CD4-positive, alpha-beta T cell treated with Interferon gamma for 1 hour (primary cell): ENCODE measurements around the gene GNRH2.
"Not testable (repeated sequence)": the region's sequence is repeated elsewhere in the genome, so short reads cannot be mapped to it uniquely, and the experiment has no call there.

ENCODE experiments used
- DNase-seq: peaks from one replicate; pipeline ENCODE4 v3.0.0-alpha.2; 2020

Gene GNRH2, protein sequence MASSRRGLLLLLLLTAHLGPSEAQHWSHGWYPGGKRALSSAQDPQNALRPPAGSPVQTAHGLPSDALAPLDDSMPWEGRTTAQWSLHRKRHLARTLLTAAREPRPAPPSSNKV

GRCh38 chr20:3043322-3043721 lies at the start of gene GNRH2:
GNRH2 (plus strand) TSS chr20:3043622; CDS start chr20:3044415, 793 bp downstream.
- no peak for DNase-seq

GRCh38 chr20:2995796-2996195 lies 47.6 kb upstream of the GNRH2 start:
- DNase-seq = no peak

DNA sequence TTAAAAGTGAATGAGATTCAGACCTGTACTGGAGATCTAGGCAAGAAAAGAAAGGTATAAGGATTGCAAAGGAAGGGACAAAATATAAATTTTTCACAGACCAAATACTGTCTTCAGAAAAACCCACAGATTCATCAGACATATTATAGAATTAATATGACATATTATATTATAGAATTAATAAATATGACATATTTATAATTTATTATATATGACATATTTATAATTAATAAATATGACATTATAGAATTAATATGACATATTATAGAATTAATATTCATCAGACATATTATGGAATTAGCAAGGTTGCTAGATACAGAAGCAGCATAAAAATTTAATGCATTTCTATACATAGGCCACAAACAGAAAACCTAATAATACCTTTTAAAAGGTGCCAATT lies 44.7 kb upstream of the GNRH2 start:
- no peak for DNase-seq

- DNase-seq = no peak
These were observed 42.4 kb upstream of the GNRH2 start for GRCh38 chr20:3000852-3001523.

DNA sequence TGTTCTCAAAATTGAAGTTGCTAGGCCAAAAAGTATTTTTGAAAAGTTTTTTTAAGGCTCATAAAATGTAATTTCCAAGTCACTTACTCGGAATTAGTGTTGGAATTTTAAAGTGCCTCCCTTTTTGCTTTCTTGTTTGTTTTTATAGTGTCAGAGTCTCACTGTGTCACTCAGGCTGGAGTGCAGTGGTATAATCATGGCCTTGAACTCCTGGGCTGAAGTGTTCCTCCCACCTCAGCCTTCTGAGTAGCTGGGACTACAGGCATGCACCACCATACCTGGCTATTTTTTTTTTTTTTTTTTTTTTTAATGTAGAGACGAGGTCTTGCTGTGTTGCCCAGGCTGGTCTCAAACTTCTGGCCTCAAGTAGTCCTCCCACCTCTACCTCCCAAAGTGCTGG lies 40.0 kb upstream of the GNRH2 start:
- DNase-seq = no peak

GRCh38 chr20:3010985-3011723 lies 32.3 kb upstream of the GNRH2 start:
- DNase-seq = no peak

DNA sequence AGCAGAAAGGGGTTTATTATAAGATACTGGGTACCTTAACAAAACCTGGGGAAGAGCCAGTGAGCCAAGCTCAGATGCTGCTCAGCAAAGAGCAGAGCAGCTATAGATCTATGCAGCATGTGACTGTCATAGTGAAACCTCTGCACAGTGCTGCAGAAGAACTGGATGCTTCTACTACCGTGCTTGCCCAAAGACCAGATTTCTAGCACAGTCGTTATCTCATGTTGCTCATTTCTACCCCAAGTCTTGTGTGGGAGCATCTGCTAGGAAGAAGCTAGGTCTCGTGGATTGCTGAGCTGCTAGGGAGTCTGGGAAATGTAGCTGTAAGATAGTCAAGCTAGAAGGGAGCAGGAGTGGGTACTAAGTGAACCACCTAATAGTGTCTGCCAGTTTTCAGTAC lies 31.7 kb upstream of the GNRH2 start:
- DNase-seq = no peak

DNA sequence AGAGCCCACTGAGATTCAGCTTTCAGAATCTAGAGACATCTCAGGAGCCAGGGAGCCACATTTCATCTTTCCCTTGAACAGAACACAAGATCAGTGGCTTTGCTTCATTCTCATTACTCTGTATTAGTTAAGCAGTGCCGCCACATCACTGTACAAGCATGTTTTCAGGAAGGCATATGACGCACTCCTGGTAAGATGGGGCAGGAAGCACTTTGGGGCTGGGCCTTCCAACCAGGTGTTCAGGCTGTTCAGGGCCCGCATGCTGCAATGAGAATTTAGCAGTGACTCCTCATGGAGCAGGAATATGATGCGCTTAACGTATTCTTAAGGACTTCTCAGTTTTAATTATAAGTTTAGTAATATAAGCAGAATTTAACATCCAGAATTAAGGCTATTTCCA lies 29.7 kb upstream of the GNRH2 start:
- no peak for DNase-seq

- DNase-seq = no peak
These were observed 29.2 kb upstream of the GNRH2 start for GRCh38 chr20:3014179-3014578.

DNA sequence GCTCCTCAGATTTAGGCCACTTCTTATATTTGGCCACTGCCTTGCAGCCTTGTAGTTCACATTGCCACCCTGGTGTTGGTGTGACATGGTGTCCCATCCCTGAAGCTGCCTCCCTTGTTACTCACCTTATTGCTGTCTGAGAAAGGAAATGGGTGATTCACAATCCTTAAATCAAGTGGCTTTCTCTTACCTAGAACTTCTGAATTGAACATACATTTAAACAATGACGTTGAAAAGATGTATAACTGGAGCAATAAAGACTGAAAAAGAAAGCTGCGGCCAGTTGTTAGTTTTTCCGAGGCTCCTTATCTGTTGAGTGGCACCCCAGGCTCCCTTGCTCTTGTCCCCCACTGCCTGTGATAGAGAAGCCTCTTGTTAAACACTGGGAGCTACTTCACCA lies 28.8 kb upstream of the GNRH2 start:
- DNase-seq = no peak

- not testable (repeated sequence) for DNase-seq
These were observed 28.1 kb upstream of the GNRH2 start for GRCh38 chr20:3015302-3015701.

DNA sequence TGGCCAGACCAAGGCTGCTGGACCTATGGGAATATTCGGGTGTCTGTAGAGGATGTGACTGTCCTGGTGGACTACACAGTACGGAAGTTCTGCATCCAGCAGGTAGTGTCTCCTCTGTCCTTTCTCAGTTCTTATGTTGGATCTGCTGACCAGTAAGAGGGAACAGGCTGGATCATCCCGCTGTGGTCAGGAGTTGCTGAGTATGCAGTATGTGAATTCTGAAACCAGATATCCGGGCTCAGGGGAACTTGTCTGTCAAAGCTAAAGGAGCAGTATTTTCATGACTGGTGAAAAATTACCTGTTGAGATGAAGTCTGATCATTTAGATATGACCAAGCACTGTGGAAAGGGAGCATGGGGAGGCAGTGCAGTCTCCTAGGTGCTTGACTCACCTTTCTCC lies 22.1 kb upstream of the GNRH2 start:
- no peak for DNase-seq

- no peak for DNase-seq
These were observed 21.6 kb upstream of the GNRH2 start for GRCh38 chr20:3021777-3022176.

- DNase-seq = not testable (repeated sequence)
These were observed 20.6 kb upstream of the GNRH2 start for GRCh38 chr20:3022559-3023490.

GRCh38 chr20:3027987-3028386 lies 15.4 kb upstream of the GNRH2 start:
- DNase-seq = no peak

- DNase-seq = no peak
These were observed 11.8 kb upstream of the GNRH2 start for GRCh38 chr20:3031524-3032147.

DNA sequence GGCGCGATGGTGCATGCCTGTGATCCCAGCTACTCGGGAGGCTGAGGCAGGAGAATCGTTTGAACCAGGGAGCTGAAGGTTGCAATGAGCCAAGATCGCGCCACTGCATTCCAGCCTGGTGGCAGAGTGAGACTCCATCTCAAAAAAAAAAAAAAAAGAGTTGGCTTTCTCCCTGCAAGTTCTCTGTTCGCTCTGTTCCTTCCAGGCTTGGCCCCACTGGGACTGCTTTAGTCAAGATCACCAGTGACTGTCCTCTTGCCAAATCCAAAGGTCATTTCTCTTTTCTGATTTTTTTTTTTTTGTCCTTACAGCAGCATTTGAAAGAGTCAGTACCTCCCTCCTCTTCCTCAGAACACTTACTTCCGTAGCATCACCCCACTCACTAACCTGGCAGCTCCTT lies 10.8 kb upstream of the GNRH2 start:
- no peak for DNase-seq

DNA sequence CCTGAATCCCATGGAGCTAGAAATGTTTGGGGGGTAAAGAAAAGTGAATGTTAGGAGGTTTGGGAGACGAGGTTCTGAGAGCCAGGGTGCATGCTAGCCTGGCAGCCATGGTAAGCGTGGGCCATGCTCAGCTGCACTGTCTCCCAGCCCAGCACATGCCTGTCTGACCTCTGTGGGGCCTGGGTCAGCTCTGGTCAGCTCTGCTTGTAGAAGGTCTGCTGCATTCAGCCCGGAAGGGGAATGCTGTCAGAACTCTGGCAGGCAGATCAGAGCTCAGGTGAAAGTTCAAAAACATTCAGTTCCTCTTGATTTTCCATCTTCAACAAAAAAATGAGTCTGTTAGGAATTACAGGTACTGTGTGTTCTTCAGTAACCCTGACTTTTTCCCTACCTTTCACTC lies 5.8 kb upstream of the GNRH2 start:
- no peak for DNase-seq

- DNase-seq = no peak
These were observed 5.0 kb upstream of the GNRH2 start for GRCh38 chr20:3038454-3038853.

GRCh38 chr20:3039426-3039825 lies 4.0 kb upstream of the GNRH2 start:
- DNase-seq = no peak

DNA sequence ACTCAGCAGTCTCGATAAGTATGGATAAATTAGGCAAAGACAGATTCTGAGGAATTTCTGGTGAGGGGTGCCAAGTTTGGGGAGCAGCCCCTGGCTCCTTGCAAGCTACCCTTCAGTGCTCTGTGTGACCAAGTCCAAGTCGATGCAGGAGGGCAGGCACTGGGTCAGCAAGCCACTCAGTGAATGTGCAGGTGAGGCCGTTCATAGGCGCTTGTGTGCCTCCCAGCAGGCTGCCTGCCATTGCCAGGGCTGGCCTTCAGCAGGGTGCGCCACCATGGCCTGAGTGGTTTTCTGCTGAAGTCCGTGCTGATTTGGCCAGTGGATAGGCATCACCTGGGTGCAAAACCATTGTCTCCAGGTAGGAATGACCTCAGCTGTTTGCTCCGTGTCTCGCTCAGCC lies 3.3 kb upstream of the GNRH2 start:
- no peak for DNase-seq

- DNase-seq = no peak
These were observed 1.5 kb upstream of the GNRH2 start for GRCh38 chr20:3041854-3042409.

DNA sequence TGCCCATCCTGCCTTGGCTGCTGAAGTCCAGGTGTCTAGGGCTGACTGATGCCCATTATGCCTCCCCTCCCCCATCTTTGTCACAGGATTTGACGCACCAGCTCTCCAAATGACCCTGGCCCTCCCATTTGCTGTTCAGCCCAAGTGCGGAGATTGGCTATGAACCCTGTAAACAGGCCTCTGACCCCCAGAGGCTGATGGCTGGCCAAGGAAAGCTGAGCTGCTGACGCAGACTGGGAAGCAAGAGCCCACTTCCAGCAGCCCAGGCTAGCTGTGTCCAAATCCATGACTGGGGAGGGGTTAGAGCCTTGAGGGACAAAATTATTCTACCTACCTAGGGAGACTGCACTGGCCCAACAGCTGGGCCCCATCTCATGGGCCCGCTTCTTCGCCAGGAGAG lies 797 bp upstream of the GNRH2 start:
- no peak for DNase-seq
